Measurements from ENCODE around the gene TFF3.

Gene TFF3

GRCh38 chr21:42300045-42300583, 15.1 kb downstream of the TFF3 start:
- TF ChIP-seq SIN3A (IDR thresholded peaks at IDR 0.05; ENCODE audit: borderline replicate concordance, insufficient read depth, low read length) (no peak), FOXP2 (optimal IDR thresholded peaks at IDR 0.05; ENCODE audit: borderline replicate concordance, extremely low read depth, extremely low read length, insufficient read depth) (no peak), TAF1 (IDR thresholded peaks at IDR 0.05; ENCODE audit: borderline replicate concordance, insufficient read depth, low read length) (no peak), POLR2AphosphoS5 (IDR thresholded peaks at IDR 0.05; ENCODE audit: low read depth, low read length) (no peak), REST (IDR thresholded peaks at IDR 0.05; ENCODE audit: insufficient read depth in 1 of 2, low read depth in 2 of 2, low read length in 2 of 2) (no peak)

GRCh38 chr21:42299324-42300044, 15.7 kb downstream of the TFF3 start:
- TF ChIP-seq REST (IDR thresholded peaks at IDR 0.05; ENCODE audit: insufficient read depth in 1 of 2, low read depth in 2 of 2, low read length in 2 of 2) (no peak), TAF1 (IDR thresholded peaks at IDR 0.05; ENCODE audit: borderline replicate concordance, insufficient read depth, low read length) (no peak), SIN3A (IDR thresholded peaks at IDR 0.05; ENCODE audit: borderline replicate concordance, insufficient read depth, low read length) (no peak), POLR2AphosphoS5 (IDR thresholded peaks at IDR 0.05; ENCODE audit: low read depth, low read length) (no peak), FOXP2 (optimal IDR thresholded peaks at IDR 0.05; ENCODE audit: borderline replicate concordance, extremely low read depth, extremely low read length, insufficient read depth) (no peak)

- no peak for TF ChIP-seq TAF1 (IDR thresholded peaks at IDR 0.05; ENCODE audit: borderline replicate concordance, insufficient read depth, low read length)
- no peak for TF ChIP-seq REST (IDR thresholded peaks at IDR 0.05; ENCODE audit: insufficient read depth in 1 of 2, low read depth in 2 of 2, low read length in 2 of 2)
- no peak for TF ChIP-seq SIN3A (IDR thresholded peaks at IDR 0.05; ENCODE audit: borderline replicate concordance, insufficient read depth, low read length)
- no peak for TF ChIP-seq POLR2AphosphoS5 (IDR thresholded peaks at IDR 0.05; ENCODE audit: low read depth, low read length)
- no peak for TF ChIP-seq FOXP2 (optimal IDR thresholded peaks at IDR 0.05; ENCODE audit: borderline replicate concordance, extremely low read depth, extremely low read length, insufficient read depth)
These were observed 16.6 kb downstream of the TFF3 start for GRCh38 chr21:42298657-42299056.

- TF ChIP-seq FOXP2 (optimal IDR thresholded peaks at IDR 0.05; ENCODE audit: borderline replicate concordance, extremely low read depth, extremely low read length, insufficient read depth): no peak
- TF ChIP-seq TAF1 (IDR thresholded peaks at IDR 0.05; ENCODE audit: borderline replicate concordance, insufficient read depth, low read length): no peak
- TF ChIP-seq REST (IDR thresholded peaks at IDR 0.05; ENCODE audit: insufficient read depth in 1 of 2, low read depth in 2 of 2, low read length in 2 of 2): no peak
- TF ChIP-seq SIN3A (IDR thresholded peaks at IDR 0.05; ENCODE audit: borderline replicate concordance, insufficient read depth, low read length): no peak
- TF ChIP-seq POLR2AphosphoS5 (IDR thresholded peaks at IDR 0.05; ENCODE audit: low read depth, low read length): no peak
These were observed 17.0 kb downstream of the TFF3 start for GRCh38 chr21:42298237-42298636.

Measured in PFSK-1 (cell line).